HG02623 (cell line): ENCODE measurements around the gene DDRGK1.
"Not testable (repeated sequence)": the region's sequence is repeated elsewhere in the genome, so short reads cannot be mapped to it uniquely, and the experiment has no call there.

Experiments used
- ATAC-seq: cut with Tn5 transposase; IDR thresholded peaks from one replicate; pipeline ENCODE4 v1.9.1; 2021; ENCODE audit warnings: moderate library complexity; ENCODE audit not compliant: unreplicated experiment

The DDRGK1 gene

DNA sequence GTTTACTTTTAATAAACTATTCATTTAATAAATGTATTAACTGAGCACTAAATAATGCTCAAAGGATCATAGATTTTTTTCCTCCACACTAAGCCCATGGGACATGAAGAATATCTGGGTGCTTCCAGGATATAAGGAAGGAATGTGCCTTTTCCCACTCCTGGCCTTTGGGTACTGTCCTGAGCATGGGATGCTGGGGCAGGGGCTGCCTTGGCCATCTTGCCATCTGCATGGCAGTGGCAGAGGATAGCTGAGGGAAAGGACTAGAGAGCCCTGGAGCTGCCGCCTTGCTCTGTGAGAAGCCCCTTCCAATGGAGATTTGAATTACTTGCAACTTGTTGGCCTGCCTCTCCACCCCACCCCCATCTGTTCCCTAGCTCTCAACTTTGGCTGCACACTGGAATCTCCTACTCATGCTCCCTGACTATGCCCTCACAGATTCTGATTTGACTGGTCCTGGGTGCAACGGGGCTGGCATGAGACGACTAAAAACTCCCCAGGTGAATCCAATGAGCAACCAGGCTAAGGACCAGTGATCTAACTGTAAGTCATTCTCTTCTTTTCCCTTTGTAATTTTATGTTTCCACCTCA is 15.6 kb downstream of the DDRGK1 start:
- no peak for ATAC-seq

DNA sequence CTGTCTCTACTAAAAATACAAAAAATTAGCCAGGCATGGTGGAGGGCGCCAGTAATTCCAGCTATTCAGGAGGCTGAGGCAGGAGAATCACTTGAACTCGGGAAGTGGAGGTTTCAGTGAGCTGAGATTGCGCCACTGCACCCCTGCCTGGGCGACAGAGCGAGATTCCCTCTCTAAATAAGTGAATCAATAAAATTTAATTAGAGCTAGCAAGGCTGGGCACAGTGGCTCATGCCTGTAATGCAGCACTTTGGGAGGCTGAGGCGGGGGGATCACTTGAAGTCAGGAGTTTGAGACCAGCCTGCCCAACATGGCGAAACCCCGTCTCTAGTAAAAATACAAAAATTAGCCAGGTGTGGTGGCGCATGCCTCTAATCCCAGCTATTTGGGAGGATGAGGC is 16.6 kb downstream of the DDRGK1 start:
- not testable (repeated sequence) for ATAC-seq

DNA sequence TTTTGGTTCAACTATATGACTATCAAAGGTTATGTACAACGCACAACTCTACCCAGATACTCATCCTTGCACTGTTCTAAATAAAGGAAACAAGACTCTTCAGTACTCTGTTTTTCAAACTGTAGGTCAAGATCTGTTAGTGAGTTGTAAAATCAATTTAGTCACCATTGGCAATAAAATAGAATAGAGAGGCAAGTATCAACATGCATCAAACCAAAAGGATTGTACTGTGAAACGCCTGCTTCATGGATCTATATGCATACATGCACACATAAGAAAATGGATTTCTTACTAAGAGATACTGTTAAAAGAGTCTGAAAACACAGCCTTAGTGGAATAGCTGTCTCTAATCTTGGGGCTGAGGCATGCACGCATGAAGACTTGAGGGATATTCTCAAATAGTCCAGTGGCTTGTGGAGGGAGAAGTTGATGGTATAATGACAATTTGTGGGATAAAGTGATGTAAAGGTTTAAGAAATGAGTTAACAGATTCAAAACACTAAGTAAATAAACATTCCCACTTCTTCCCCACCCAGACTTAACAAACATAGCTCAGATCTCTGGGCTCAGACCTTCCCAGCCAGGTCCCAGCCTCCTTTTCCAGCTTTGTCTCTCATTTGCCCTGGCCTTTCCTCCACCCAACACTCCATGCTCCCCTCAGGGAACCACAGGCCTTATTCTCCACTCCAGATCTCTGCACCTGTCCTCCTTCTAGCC is 20.4 kb downstream of the DDRGK1 start:
- ATAC-seq: no peak

DNA sequence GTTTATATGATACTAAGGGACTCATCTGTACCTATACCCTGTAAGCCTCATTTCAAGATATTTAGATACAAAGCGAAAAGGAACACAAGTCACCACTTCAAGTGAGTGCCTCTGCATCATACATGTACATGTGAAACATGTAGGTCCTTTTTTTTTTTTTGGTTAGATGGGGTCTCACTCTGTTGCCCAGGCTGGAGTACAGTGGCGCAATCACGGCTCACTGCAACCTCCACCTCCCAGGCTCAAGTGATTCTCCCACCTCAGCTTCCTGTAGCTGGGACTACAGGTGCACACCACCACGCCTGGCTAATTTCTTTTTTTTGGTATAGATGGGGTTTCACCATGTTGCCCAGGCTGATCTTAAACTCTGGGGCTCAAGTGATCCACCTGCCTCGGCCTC is 22.1 kb downstream of the DDRGK1 start:
- not testable (repeated sequence) for ATAC-seq

DNA sequence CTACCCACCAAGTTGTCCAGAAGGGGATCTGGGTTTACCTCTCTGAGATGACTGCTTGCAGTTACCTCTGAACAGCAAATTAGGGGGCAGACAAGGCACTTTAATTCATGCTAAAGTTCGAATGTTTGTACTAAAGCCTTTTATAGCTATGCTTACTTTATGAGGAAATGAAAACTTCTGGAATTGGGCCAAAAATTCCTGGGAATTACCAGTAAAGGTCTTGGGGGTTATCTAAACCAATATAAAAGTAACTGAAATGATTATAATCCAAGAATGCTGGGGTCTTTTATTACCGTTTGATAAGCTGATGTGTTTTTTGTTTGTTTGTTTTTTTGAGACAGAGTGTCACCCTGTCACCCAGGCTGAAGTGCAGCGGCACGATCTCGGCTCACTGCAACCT is 23.2 kb downstream of the DDRGK1 start:
- no peak for ATAC-seq

DNA sequence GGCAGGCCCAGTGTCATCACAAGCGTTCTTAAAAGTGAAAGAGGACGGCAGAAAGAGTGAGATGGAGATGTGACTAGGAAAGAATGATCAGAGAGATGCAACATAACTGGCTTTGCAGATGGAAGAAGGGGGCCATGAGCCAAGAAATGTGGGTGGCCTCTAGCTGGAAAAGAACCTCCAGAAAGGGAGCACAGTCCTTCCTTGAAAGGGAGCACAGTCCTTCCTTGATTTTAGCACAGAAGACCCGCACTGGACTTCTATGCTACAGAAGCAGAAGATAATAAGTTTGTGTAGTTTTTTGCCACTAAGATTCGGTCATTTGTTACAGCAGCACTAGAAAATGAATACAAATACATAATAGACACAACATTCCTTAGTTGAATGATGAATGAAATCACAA is 24.2 kb downstream of the DDRGK1 start:
- ATAC-seq: no peak

DNA sequence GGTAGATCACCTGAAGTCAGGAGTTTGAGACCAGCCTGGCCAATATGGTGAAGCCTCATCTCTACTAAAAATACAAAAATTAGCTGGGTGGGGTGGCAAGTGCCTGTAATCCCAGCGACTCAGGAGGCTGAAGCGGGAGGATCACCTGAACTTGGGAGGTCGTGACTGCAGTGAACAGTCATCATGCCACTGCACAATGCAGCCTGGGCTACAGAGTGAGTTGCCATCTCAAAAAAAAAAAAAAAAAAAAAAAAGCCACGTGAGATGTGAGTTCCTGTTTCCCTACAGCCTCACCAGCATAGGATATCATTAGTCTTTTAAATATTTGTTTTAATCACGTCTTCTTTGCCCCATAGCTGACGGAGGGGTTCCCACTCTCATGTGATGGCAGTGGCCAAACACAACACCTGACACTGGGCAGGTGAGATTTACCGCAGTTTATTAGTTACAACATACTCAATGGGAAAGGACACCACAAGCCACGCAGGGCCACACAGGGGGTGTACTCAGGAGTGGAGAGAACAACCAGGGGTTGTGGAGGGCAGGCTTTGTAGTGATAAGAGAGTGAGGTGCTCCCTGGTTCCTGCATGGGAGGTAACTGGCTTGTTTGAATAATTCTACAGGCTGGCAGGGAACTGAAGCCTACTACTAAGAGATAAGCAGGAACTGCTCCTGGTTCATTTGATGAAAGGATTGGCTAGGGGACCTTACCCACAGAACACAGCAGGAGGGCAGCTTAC is 26.6 kb downstream of the DDRGK1 start:
- ATAC-seq: no peak

DNA sequence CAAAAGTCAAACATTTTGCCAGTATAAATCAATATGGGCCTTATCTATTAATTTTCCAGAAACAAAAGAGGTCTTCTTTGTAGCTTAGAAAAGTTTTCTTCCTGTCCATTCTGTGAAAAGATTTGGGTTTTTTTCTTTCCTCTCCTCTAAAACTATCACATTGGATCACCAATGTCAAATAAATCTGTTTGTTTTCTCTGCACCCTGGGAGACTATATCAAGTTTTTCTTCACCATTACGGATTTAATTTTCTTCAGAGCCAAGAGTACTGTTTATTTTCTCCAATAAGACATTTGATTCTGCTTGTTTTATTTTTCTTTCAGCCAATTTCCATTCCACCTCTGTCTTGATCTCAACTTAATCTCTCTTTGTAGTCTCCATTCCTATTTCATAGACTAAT is 29.2 kb downstream of the DDRGK1 start:
- no peak for ATAC-seq

DNA sequence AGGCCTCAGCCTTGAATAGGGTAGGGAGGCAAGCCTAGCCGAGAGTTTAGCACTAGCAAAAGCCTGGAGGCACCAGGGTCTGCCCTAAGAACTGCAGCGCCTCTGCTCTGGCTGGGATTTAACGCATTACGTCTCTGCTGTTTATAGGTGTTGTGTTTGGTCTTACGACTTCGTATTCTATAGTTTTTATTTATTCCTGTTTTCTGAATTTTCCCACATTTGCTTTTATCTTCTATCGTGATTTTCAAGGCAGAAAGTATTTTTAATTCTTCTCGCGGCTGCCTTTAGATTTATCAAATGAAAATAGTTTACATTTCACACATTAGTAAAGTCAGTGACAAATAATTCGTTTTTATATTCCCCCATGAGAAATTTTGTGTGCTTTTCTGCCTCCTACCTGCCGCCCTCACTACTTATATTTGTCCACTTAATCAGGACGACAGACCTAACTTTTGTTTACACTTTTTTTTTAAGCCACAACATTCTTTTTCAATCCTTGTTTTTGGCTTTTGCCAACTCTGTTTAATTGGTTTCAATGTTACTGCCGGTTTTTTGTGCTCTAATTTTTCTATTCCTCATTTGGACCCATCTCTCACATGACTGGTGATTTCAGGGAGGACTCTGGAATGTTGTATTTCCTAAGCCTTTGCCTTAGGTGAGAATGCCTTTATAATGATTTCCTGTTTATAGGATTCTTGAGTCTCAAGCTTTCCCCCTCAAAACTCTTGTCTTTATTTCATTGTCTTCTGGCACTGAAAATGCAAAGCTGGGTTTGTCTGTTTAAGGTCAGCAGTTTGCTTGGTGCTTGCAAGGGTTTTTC is 29.8 kb downstream of the DDRGK1 start:
- no peak for ATAC-seq

DNA sequence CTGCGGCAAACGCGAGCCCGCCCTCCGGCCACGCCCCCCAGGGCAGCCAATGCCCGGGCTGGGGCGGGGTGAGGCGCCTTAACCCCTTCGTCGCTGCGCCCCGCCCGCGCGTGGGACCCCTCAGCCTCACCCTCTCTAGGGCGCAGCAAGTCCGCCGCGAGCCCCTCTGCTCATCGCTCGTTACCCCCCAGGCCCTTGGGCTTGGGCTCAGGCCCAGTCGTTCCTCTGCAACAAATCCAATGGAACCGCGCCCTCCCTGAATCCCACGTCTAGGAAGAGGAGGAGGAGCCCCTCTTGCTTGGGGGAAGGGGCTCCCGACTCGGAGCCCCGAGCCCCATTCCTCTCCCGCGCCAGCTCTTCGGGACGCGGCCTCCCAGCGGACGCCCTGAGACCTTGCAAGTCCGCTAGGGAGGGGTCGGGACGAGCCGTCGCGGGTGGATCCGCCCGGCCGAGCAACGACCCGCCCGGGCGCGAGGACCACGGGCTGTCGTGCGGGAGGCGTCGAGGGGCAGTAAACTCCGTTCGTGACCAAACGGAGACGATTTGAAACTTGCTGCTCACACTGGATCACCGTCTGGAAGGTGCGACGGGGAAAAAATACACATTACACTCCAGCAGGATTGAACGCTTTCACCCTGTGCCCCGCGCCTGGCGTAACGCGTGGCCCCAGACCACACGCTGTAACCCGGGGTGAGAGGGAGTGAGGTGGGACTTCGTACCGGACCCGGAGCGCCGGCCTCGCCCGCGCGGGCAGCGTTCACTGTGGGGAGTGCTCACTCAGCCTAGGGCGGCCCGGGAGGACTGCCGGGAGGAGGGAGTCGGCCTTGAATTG is 30.7 kb downstream of the DDRGK1 start:
- ATAC-seq: peak; percentile 14

DNA sequence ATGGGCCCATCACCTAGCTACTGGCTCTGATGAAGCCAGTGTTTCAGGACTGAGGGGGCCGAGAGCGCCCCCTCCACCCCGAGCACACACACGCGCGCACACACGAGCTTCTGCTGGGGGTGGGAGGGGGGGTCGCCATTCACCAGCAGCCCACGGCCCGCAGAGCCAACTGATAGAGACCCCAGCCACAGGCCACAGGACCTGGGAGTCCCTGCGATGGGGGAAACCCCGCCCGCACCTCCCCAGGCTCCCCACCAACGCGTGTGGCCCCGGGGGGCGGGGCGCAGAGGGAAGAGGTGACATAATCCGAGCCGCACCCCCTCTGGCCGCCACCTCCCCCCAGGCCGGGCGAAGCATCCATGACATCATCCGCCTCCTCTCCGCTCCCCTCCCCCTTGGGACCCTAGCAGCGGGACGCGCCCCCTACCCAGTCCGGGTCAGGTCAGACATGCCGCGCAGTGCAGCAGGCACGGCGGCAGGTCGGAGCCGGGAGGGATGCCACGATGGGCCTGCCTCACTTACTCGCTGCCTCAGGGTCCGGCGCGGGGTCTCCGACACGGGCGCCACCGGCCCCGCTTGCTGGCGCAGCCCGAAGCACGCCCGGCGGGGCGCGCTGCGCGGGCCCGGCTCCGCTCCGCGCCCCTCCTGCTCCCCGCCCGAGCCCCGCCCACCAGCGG is 31.4 kb downstream of the DDRGK1 start, which contains the start of gene LZTS3:
LZTS3 (minus strand) TSS at position 617 of the 677 bp plus-strand sequence. CDS start 6,386 bp downstream, outside the sequence.
- peak; percentile 80 for ATAC-seq

DNA sequence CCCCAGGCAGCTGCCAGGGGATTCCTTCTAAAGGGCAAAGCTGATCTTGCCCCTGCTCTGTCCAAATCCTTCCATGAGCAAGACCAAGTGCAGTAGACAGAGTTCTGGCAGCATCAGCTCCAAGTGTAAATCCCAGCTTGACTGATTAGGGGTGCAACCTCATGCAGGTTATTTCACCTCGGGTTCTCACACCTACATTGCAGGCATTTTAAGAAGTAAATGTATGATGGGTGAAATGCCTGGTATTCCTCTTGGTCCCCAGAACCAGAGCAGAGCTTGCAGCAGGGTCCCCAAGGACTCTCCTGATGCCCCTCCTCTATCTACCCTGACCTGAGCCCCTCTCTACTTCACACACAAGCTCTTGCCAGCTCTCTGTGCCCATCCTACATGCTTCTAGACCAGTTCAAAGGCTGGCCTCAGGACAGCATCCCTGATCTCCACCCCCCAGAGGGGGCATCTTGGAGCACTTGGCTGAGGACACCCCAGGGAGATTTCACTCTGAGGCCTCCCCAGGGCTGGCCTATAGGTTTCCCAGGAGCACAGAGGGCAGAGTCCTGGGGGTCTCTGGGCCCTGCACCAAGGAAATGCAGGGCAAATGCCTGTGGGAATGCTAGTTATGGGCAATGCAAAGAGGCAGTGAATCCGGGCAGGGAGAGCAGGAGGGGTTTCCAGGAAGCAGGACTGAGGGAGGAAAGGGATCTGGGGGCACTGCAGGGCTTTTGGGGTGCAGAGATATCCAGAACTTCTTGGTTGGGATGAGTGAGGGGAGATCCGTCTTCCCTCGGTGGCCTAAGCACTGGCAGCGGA is 32.2 kb downstream of the DDRGK1 start:
- no peak for ATAC-seq

DNA sequence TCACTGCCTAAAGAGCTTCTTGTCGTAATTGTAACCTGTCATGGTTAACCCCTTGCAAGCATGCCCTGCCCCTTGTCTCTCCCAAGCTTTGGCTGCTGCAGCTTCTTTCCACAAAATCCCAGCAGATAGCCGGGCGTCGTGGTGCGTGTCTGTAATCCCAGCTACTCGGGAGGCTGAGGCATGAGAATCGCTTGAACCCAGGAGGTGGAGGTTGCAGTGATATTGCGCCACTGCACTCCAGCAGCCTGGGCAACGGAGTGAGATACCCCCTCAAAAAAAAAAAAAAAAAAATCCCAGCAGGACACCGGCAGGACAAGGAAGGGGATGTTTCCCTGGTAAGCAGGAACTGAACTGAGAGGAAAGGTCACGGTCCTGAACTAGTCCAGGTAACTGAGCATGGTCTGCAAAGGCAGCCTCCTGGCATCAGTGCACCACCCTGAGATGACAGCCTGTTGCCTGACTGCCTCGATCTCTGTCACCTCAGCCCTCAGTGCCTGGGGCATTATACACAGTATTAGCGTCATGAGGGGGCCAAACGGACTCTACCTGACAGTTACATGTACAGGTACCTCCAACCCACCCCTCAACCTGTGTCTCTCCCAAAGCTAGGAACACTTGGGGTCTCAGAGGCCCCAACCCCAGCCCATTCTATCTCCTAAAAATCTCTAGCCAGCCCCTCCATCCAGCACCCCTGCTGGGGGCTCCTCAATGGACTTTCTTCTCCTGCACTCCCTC is 32.9 kb downstream of the DDRGK1 start:
- no peak for ATAC-seq

DNA sequence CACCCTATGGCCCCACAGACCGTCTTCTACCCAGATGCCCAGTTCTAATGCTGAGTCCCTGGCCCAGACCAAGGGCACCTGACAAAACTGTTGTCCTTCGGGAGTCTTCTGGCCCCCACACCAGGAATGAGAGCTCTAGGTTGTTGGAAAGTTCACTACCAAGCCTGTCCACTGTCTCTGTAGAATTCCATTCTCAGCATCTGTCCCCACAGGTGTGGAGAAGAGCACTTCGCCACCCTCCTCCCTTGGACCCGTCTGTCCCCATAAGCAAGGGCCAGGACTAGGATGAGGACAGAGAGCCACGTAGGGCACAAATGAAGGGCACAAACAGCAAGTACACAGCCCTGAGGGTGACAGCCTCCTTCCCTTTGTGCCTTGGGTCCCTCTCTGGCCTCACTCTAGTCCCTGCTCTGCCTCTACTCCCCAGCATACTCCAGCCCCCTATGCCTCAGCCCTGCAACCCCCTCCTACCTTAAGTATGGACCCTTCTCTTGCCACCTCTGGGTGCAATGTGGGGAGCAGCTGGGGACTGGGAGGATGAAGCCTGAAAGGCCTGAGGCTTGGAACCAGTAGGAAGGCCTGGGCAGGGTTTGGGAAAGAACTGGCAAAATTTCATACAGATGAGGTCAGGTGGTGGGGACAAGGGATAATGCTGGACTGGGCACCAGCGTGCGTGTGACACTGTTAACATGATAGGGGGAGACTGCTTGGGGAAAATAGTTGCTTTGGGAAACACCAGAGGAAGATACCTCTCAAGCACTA is 35.5 kb downstream of the DDRGK1 start:
- no peak for ATAC-seq

DNA sequence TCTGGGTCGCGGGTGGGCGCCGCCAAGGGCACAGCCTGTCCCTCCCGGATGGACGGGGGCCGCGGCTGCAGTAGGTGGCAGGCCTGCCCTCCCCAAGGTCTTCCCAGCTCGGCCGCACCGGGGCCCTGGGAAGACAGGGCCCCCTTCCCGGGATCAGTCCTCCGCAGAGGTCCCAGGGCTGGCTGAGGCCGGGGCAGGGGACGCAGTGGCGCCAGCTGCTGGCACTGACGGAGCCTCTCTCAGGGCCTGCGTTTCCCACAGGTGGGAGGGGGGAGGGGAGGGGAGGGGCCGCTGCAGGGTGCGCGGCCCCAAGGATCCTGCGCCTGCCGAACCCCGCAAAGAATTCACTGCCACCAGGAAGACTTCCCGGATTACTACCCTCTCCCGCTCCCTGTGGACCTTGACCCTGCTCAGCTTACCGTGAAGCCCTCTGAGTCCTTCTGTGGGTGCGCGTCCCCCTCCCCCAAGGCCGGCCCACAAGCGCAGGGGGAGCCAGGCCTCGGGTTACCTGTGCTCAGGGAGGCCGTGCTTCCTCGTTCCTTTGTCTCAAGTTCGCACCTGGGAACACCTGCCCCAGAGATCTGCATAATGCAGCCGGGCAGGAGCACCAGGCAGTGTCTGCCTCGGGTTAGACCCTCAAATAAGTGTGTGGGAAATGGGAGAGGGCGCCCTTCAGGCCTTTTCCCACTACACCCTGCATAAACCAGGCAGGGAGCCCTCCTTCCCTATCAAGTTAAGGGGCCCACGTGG is 36.2 kb downstream of the DDRGK1 start:
- ATAC-seq: no peak

DNA sequence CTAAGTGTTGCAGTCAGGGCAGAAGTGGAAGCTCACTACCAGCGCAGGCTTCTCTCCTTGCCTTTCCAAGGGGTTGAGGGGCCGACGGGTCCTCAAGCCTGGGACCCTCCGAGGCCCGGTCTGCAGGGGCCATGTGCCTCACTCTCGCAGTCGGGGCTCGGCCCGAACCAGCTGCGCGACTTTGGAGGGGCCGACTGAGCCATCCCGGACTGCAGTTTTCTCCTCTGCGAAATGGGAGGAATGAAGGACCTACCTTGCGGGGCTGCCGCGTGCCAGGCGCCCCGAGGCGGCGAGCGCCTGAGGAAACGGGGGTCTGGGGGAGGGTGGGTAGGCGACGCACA is 36.8 kb downstream of the DDRGK1 start:
- no peak for ATAC-seq

DNA sequence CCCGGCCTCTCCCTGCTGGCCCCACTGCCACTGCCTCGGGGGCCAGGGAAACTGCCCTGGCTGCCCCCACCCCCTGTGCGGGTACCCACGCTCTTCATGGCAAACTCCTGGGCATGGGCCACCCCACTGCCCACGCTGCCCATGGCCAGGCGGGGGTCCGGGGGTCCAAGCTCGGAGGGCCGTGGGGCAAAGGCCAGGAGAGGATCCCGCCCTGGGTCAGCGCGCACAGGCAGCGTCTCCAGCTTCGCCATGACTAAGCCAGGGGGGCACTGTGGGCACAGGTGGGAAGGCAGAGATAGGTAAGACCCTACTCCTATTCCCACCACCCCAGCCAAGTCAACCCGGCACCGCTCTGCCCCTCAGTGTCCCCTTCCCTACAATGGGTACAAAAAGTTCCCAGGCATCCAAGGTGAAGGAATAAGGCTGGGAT is 37.6 kb downstream of the DDRGK1 start:
- ATAC-seq: no peak
